NCI-H460 (cell line): ENCODE measurements around the gene JUNB. TPM values are rescaled to one million over a fixed set of nuclear protein-coding genes. Genes with fewer than 3 reads are reported as not detected.

Experiments
- DNase-seq: peaks from one replicate; pipeline ENCODE4 v3.0.0-alpha.2; 2016; ENCODE audit warnings: low read depth; ENCODE audit errors: extremely low read depth
- small RNA-seq, 2 experiments: library from RNA; depleted of rRNA; stranded (forward); fragments of <200 nt; gene quantifications; one replicate each; pipeline ENCODE3, GENCODE V24; 2014
- total RNA-seq: library from RNA; depleted of rRNA; stranded (reverse); fragments of >200 nt; shearing (Covaris generic); gene quantifications from 2 replicates; pipeline ENCODE4 v1.2.3, GENCODE V29; 2014; rRNA removed

The JUNB gene
- total RNA-seq, 1 experiment from 2014 or later, result 137 TPM

DNA sequence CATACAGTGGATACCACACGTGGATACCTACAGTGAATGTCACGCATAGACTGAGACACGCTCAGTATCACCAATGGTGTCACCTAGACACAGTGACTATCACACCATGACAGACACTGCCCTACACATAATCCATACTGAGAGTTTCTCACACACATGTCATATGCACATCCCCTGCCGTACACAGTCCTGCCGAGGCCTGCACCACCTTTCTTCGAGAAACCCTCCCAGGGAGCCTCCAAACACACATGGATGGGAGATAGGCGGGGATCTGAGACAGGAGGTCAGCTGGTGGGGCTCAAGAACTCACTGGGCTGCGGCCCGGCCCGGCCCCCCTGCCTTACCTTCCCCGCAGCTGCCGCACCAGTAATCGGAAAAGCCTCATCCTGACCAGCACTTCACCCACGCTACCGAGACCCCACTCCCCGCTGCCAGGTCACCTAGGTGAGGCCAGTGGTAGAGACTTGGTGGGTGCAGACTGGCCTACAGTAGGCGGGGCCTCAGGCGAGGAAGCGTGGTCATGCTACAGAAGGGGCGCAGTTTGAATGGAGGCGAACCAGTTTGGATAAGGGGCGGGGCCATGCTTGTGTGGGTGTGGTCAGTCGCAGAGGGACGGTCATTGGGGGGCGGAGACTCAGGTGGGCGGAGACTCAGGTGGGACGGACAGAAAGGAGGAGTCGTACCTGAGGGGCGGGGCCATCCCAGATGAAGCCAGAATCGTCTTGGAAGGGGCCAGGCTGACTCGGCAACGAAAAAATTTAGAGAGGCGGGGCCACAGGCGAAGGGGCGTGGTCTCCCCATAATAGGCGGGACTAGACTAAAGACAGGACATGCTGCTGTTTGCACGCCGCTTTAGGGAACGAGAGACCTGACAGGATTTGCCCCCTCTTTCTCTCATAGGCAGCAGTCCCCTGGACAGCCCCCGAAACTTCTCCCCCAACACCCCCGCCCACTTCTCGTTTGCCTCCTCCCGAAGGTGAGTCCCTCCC, 49.1 kb downstream of the JUNB start:
- peak; percentile 49 for DNase-seq

DNA sequence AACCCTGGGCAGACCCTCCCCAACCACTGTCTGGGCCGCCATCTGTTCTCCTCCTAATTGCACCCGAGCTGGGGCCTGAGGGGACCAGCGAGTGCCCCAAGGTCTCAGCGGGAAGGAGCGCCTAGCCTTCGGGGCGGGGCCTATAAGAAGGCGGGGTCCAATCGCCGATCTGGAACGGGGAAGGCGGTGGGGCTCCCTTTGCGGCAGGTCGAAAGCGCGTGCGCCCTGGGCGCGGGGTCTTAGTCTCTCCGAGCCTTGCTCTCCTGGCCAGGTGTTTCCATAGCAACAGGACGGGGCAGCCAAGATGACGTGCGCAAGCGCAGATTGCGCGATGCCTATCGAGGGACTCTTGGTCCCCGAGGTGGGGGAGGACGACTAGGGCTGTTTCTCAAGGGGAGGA, 49.8 kb downstream of the JUNB start:
- DNase-seq, result no peak

DNA sequence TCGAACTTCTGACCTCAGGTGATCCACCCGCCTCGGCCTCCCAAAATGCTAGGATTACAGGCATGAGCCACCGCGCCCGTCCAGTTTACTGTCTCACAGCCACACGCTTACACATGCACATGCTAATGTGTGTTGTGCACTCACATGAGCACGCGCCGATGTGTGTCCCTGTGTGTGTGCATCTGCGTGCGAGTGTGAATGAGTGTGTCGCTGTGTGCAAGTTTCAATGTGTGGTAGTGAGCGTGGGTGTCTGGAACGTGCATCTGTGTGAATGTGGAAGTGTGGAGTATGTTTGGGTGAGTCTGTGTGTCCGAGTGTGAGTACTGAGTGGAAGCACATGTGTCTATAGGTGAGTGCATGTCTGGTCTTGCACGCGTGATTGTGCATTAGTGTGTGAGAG, 51.2 kb downstream of the JUNB start:
- DNase-seq, result no peak

Small RNA genes lying within 50 kb of the gene (small RNA-seq; reads per million reads assigned to genes)
- gene MIR5684, result 0 to 0.02 reads per million in 2 experiments

Other genes with a start within 250 kb of the JUNB start
- gene ZNF564, start 240.0 kb upstream of the JUNB start, total RNA-seq, result 3.5 and 4.1 TPM in 2 replicates
- gene ZNF490, start 180.7 kb upstream of the JUNB start, total RNA-seq, result 1.7 and 1.8 TPM in 2 replicates
- gene ZNF791, start 180.6 kb upstream of the JUNB start, total RNA-seq, result 14.3 and 15.2 TPM in 2 replicates
- gene MAN2B1, start 124.7 kb upstream of the JUNB start, total RNA-seq, result 21.5 and 27.7 TPM in 2 replicates
- gene WDR83, start 124.7 kb upstream of the JUNB start, total RNA-seq, result 5.8 and 7.7 TPM in 2 replicates
- gene DHPS, start 109.6 kb upstream of the JUNB start, total RNA-seq, result 75.7 and 83.6 TPM in 2 replicates
- not detected in 2 replicates for gene GNG14, start 103.5 kb upstream of the JUNB start, total RNA-seq
- 6.2 and 6.9 TPM in 2 replicates for gene FBXW9, start 94.9 kb upstream of the JUNB start, total RNA-seq
- gene TNPO2, start 67.6 kb upstream of the JUNB start, total RNA-seq, result 17.4 and 23.4 TPM in 2 replicates
- gene TRIR, start 56.8 kb upstream of the JUNB start, total RNA-seq, result 141 and 145 TPM in 2 replicates
- gene GET3, start 54.0 kb upstream of the JUNB start, total RNA-seq, result 50.9 and 53.9 TPM in 2 replicates
- 0.22 TPM in 1 of 2 replicates, not detected in the other for gene BEST2, start 39.7 kb upstream of the JUNB start, total RNA-seq
- 6.0 TPM in 2 replicates for gene HOOK2, start 15.9 kb upstream of the JUNB start, total RNA-seq
- gene PRDX2, start 10.3 kb downstream of the JUNB start, total RNA-seq, result 216 and 259 TPM in 2 replicates
- not detected in 2 replicates for gene THSD8, start 10.6 kb downstream of the JUNB start, total RNA-seq
- gene RNASEH2A, start 15.1 kb downstream of the JUNB start, total RNA-seq, result 25.6 and 31.1 TPM in 2 replicates
- gene RTBDN, start 43.1 kb downstream of the JUNB start, total RNA-seq, result not detected in 2 replicates
- 1.7 TPM in 2 replicates for gene MAST1, start 47.0 kb downstream of the JUNB start, total RNA-seq
- 24.5 and 26.8 TPM in 2 replicates for gene DNASE2, start 90.0 kb downstream of the JUNB start, total RNA-seq
- gene KLF1, start 95.7 kb downstream of the JUNB start, total RNA-seq, result 0.52 and 1.3 TPM in 2 replicates
- 5.5 and 5.8 TPM in 2 replicates for gene GCDH, start 99.7 kb downstream of the JUNB start, total RNA-seq
- gene SYCE2, start 127.8 kb downstream of the JUNB start, total RNA-seq, result 0.37 TPM in 1 of 2 replicates, not detected in the other
- gene FARSA, start 142.2 kb downstream of the JUNB start, total RNA-seq, result 45.7 and 46.9 TPM in 2 replicates
- gene CALR, start 147.1 kb downstream of the JUNB start, total RNA-seq, result 378 and 410 TPM in 2 replicates
- gene RAD23A, start 154.4 kb downstream of the JUNB start, total RNA-seq, result 165 and 189 TPM in 2 replicates
- 24.7 and 27.4 TPM in 2 replicates for gene GADD45GIP1, start 165.7 kb downstream of the JUNB start, total RNA-seq
- not detected in 2 replicates for gene DAND5, start 178.1 kb downstream of the JUNB start, total RNA-seq
- gene NFIX, start 204.0 kb downstream of the JUNB start, total RNA-seq, result 5.2 and 8.2 TPM in 2 replicates